ENCODE results near the gene CDC45.

DNA sequence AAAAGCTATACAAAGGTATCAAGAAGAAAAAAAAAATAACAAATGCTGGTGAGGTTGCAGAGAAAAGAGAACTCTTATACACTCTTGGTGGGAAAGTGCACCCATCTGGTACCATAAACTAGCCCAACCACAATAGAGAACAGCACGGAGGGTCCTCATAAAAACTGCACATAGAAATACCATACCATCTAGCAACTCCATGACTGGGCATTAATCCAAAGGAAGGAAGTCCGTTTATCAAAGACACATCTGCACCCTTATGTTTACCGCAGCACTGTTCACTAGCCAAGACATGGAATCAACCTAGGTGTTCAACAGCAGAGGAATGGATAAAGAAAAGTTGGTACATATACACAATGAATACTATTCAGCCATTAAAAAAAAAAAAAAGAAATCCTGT lies 55.3 kb downstream of the CDC45 start:
- TF ChIP-seq, protein P1, sequence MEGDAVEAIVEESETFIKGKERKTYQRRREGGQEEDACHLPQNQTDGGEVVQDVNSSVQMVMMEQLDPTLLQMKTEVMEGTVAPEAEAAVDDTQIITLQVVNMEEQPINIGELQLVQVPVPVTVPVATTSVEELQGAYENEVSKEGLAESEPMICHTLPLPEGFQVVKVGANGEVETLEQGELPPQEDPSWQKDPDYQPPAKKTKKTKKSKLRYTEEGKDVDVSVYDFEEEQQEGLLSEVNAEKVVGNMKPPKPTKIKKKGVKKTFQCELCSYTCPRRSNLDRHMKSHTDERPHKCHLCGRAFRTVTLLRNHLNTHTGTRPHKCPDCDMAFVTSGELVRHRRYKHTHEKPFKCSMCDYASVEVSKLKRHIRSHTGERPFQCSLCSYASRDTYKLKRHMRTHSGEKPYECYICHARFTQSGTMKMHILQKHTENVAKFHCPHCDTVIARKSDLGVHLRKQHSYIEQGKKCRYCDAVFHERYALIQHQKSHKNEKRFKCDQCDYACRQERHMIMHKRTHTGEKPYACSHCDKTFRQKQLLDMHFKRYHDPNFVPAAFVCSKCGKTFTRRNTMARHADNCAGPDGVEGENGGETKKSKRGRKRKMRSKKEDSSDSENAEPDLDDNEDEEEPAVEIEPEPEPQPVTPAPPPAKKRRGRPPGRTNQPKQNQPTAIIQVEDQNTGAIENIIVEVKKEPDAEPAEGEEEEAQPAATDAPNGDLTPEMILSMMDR (IDR thresholded peaks at IDR 0.05): no peak
- TF ChIP-seq POLR2A (IDR thresholded peaks at IDR 0.05): no peak

Measured in testis (tissue), 2 donors.